Karpas-422 (cell line): ENCODE results near the gene CFL1. TPM values are rescaled to one million over a fixed set of nuclear protein-coding genes. Genes with fewer than 3 reads are reported as not detected.

Experiments
- total RNA-seq: library from RNA; depleted of rRNA; stranded (reverse); fragments of >200 nt; shearing (Covaris generic); gene quantifications from 2 replicates; pipeline ENCODE4 v1.2.3, GENCODE V29; 2014; ENCODE audit warnings: low replicate concordance; rRNA removed

The CFL1 gene
- total RNA-seq, 1 experiment from 2014 or later: 514 TPM

Other genes with a start within 250 kb of the CFL1 start
- gene MAP3K11, start 244.0 kb downstream of the CFL1 start, total RNA-seq: 11.8 and 28.0 TPM in 2 replicates
- gene PCNX3, start 242.4 kb downstream of the CFL1 start, total RNA-seq: 20.4 and 28.5 TPM in 2 replicates
- gene SIPA1, start 220.1 kb downstream of the CFL1 start, total RNA-seq: 74.6 and 123 TPM in 2 replicates
- 42.6 and 44.0 TPM in 2 replicates for gene RELA, start 195.3 kb downstream of the CFL1 start, total RNA-seq
- gene KAT5, start 145.9 kb downstream of the CFL1 start, total RNA-seq: 17.8 and 23.9 TPM in 2 replicates
- 70.7 and 133 TPM in 2 replicates for gene RNASEH2C, start 137.4 kb downstream of the CFL1 start, total RNA-seq
- gene AP5B1, start 77.2 kb downstream of the CFL1 start, total RNA-seq: 11.1 and 19.8 TPM in 2 replicates
- not detected in 2 replicates for gene OVOL1, start 71.1 kb downstream of the CFL1 start, total RNA-seq
- not detected in 2 replicates for gene SNX32, start 24.2 kb downstream of the CFL1 start, total RNA-seq
- gene MUS81, start 2.3 kb upstream of the CFL1 start, total RNA-seq: 41.3 and 89.0 TPM in 2 replicates
- gene EFEMP2, start 14.6 kb upstream of the CFL1 start, total RNA-seq: 1.3 and 2.6 TPM in 2 replicates
- not detected in 2 replicates for gene CTSW, start 21.7 kb upstream of the CFL1 start, total RNA-seq
- gene FIBP, start 30.3 kb upstream of the CFL1 start, total RNA-seq: 207 and 248 TPM in 2 replicates
- gene CCDC85B, start 32.5 kb upstream of the CFL1 start, total RNA-seq: 21.3 and 56.7 TPM in 2 replicates
- not detected in 2 replicates for gene FOSL1, start 42.2 kb upstream of the CFL1 start, total RNA-seq
- gene C11orf68, start 60.9 kb upstream of the CFL1 start, total RNA-seq: 7.3 and 11.0 TPM in 2 replicates
- 66.2 and 111 TPM in 2 replicates for gene DRAP1, start 61.2 kb upstream of the CFL1 start, total RNA-seq
- gene TSGA10IP, start 87.3 kb upstream of the CFL1 start, total RNA-seq: not detected in 2 replicates
- 23.1 and 63.2 TPM in 2 replicates for gene SART1, start 103.6 kb upstream of the CFL1 start, total RNA-seq
- 39.4 and 57.0 TPM in 2 replicates for gene EIF1AD, start 144.0 kb upstream of the CFL1 start, total RNA-seq
- 44.3 and 84.2 TPM in 2 replicates for gene BANF1, start 144.3 kb upstream of the CFL1 start, total RNA-seq
- gene CST6, start 153.8 kb upstream of the CFL1 start, total RNA-seq: not detected in 2 replicates
- gene CATSPER1, start 168.3 kb upstream of the CFL1 start, total RNA-seq: not detected in 2 replicates
- not detected in 2 replicates for gene GAL3ST3, start 191.0 kb upstream of the CFL1 start, total RNA-seq
- gene SF3B2, start 194.2 kb upstream of the CFL1 start, total RNA-seq: 89.0 and 166 TPM in 2 replicates
- 60.5 and 81.1 TPM in 2 replicates for gene PACS1, start 212.1 kb upstream of the CFL1 start, total RNA-seq